H9 (cell line): ENCODE measurements around the gene LRRK1. TPM values are rescaled to one million over a fixed set of nuclear protein-coding genes. Genes with fewer than 3 reads are reported as not detected.
A peak's percentile ranks its signal among the peaks of the same experiment; 100 is the strongest.

Experiments
- DNase-seq: peaks from one replicate; pipeline ENCODE4 v3.0.0-alpha.2; 2017
- H2AFZ ChIP-seq: one replicate; pipeline ENCODE4 v1.6.1; 2013; ENCODE audit warnings: mild to moderate bottlenecking, low read length, control low read depth, moderate library complexity
- H2AK5ac ChIP-seq: 2 replicates; pipeline ENCODE4 v1.6.1; 2013; ENCODE audit warnings: low read length, control low read depth, mixed read lengths; ENCODE audit not compliant: insufficient read length
- H2BK120ac ChIP-seq: one replicate; pipeline ENCODE4 v1.6.1; 2013; ENCODE audit warnings: low read depth, mild to moderate bottlenecking, low read length, control low read depth, inconsistent platforms; ENCODE audit not compliant: poor library complexity, severe bottlenecking
- H2BK12ac ChIP-seq: 2 replicates; pipeline ENCODE4 v1.6.1; 2013; ENCODE audit warnings: low read length, control low read depth, mixed read lengths, low read depth; ENCODE audit not compliant: insufficient read length
- H2BK15ac ChIP-seq: 2 replicates; pipeline ENCODE4 v1.6.1; 2013; ENCODE audit warnings: low read depth, low read length, control low read depth
- H2BK20ac ChIP-seq: one replicate; pipeline ENCODE4 v1.6.1; 2013; ENCODE audit warnings: low read depth, mild to moderate bottlenecking, low read length, control low read depth, inconsistent platforms; ENCODE audit not compliant: poor library complexity, severe bottlenecking
- H2BK5ac ChIP-seq: 2 replicates; pipeline ENCODE4 v1.6.1; 2013; ENCODE audit warnings: low read length, control low read depth, mixed read lengths; ENCODE audit not compliant: insufficient read length
- H3K14ac ChIP-seq: 2 replicates; pipeline ENCODE4 v1.6.1; 2013; ENCODE audit warnings: low read length, control low read depth; ENCODE audit not compliant: insufficient read depth
- H3K18ac ChIP-seq: 2 replicates; pipeline ENCODE4 v1.6.1; 2013; ENCODE audit warnings: low read depth, mild to moderate bottlenecking, mixed read lengths, low read length, control low read depth; ENCODE audit not compliant: insufficient read length
- H3K23ac ChIP-seq: 2 replicates; pipeline ENCODE4 v1.6.1; 2013; ENCODE audit warnings: low read length, control low read depth, mixed read lengths, low read depth; ENCODE audit not compliant: insufficient read length
- H3K23me2 ChIP-seq: 2 replicates; pipeline ENCODE4 v1.6.1; 2013; ENCODE audit warnings: low read depth, mild to moderate bottlenecking, mixed read lengths, low read length, control low read depth; ENCODE audit not compliant: insufficient read length, poor library complexity, severe bottlenecking
- H3K27ac ChIP-seq: 2 replicates; pipeline ENCODE4 v1.5.1; 2013; ENCODE audit warnings: low read length, control low read depth, mixed read lengths, low read depth; ENCODE audit not compliant: insufficient read length
- H3K27me3 ChIP-seq: 2 replicates; pipeline ENCODE4 v1.6.1; 2013; ENCODE audit warnings: low read length, control low read depth, inconsistent platforms; ENCODE audit not compliant: insufficient read depth
- H3K4ac ChIP-seq: 2 replicates; pipeline ENCODE4 v1.6.1; 2013; ENCODE audit warnings: low read depth, mild to moderate bottlenecking, control low read depth, inconsistent platforms, low read length, moderate library complexity
- H3K4me1 ChIP-seq: 2 replicates; pipeline ENCODE4 v1.6.1; 2013; ENCODE audit warnings: low read length, control low read depth, inconsistent platforms; ENCODE audit not compliant: insufficient read depth
- H3K4me2 ChIP-seq: 2 replicates; pipeline ENCODE4 v1.6.1; 2013; ENCODE audit warnings: low read length, control low read depth, mixed read lengths; ENCODE audit not compliant: insufficient read length, insufficient read depth
- H3K56ac ChIP-seq: 2 replicates; pipeline ENCODE4 v1.6.1; 2013; ENCODE audit warnings: low read depth, mild to moderate bottlenecking, mixed read lengths, low read length, control low read depth; ENCODE audit not compliant: insufficient read length
- H3K79me1 ChIP-seq: 2 replicates; pipeline ENCODE4 v1.6.1; 2013; ENCODE audit warnings: low read depth, mild to moderate bottlenecking, moderate library complexity, low read length, control low read depth, inconsistent platforms; ENCODE audit not compliant: insufficient read depth, poor library complexity, severe bottlenecking
- H3K79me2 ChIP-seq: 2 replicates; pipeline ENCODE4 v1.6.1; 2013; ENCODE audit warnings: low read length, control low read depth, inconsistent platforms; ENCODE audit not compliant: insufficient read depth
- H3K9ac ChIP-seq: 2 replicates; pipeline ENCODE4 v1.6.1; 2013; ENCODE audit warnings: low read length, control low read depth, mixed read lengths; ENCODE audit not compliant: insufficient read length; ENCODE audit errors: extremely low read depth
- H3K9me3 ChIP-seq: one replicate; pipeline ENCODE4 v1.6.1; 2013; ENCODE audit warnings: low read depth, low read length, inconsistent platforms; ENCODE audit not compliant: control insufficient read depth
- H3T11ph ChIP-seq: one replicate; pipeline ENCODE4 v1.6.1; 2013; ENCODE audit warnings: mild to moderate bottlenecking, low read length, control low read depth, inconsistent platforms
- H4K20me1 ChIP-seq: one replicate; pipeline ENCODE4 v1.6.1; 2013; ENCODE audit not compliant: control insufficient read depth, insufficient read length, insufficient read depth
- H4K5ac ChIP-seq: 2 replicates; pipeline ENCODE4 v1.6.1; 2013; ENCODE audit warnings: low read depth, mild to moderate bottlenecking, mixed read lengths, low read length, control low read depth; ENCODE audit not compliant: insufficient read length
- H4K8ac ChIP-seq: replicated peaks from 2 replicates; pipeline ENCODE4 v1.6.1; 2013; ENCODE audit warnings: low read length, control low read depth, mixed read lengths, low read depth; ENCODE audit not compliant: insufficient read length
- H4K91ac ChIP-seq: 2 replicates; pipeline ENCODE4 v1.6.1; 2013; ENCODE audit warnings: low read depth, mild to moderate bottlenecking, moderate library complexity, mixed read lengths, low read length, control low read depth; ENCODE audit not compliant: insufficient read length
- H3K27ac Mint-ChIP-seq, 3 experiments: 2 replicates in 2 of 3; 3 replicates in 1 of 3; pipeline ENCODE4 v1.8.0; 2020 to 2021; ENCODE audit warnings: mixed read lengths in 3 of 3, mild to moderate bottlenecking in 1 of 3, moderate library complexity in 1 of 3
- H3K27me3 Mint-ChIP-seq: 2 replicates; pipeline ENCODE4 v1.8.0; 2021; ENCODE audit warnings: low read depth, mild to moderate bottlenecking, moderate library complexity, mixed read lengths
- H3K36me3 Mint-ChIP-seq, 3 experiments: 2 replicates in 2 of 3; 3 replicates in 1 of 3; pipeline ENCODE4 v1.8.0; 2020 to 2021; ENCODE audit warnings: low read depth in 3 of 3, mixed read lengths in 3 of 3; ENCODE audit not compliant: insufficient read depth in 1 of 3
- H3K4me1 Mint-ChIP-seq, 2 experiments: 2 replicates each; pipeline ENCODE4 v1.8.0; 2020; ENCODE audit warnings: mixed read lengths in 2 of 2
- H3K4me3 Mint-ChIP-seq, 2 experiments: 2 replicates in 1 of 2; 3 replicates in 1 of 2; pipeline ENCODE4 v1.8.0; 2020 to 2021; ENCODE audit warnings: mild to moderate bottlenecking in 2 of 2, mixed read lengths in 2 of 2, moderate library complexity in 1 of 2
- H3K9me3 Mint-ChIP-seq, 2 experiments: 2 replicates in 1 of 2; 3 replicates in 1 of 2; pipeline ENCODE4 v1.8.0; 2020; ENCODE audit warnings: mild to moderate bottlenecking in 2 of 2, mixed read lengths in 2 of 2, moderate library complexity in 1 of 2
- CTCF ChIP-seq: fragments of 200-600 bp; sonication (generic); conservative IDR thresholded peaks from 3 replicates; pipeline ENCODE4 v1.8.0; 2021; ENCODE audit warnings: antibody characterized with exemption, mild to moderate bottlenecking
- WGBS: extraction: QIAGEN DNeasy Blood & Tissue Kit; methylation state at CpG from one replicate; pipeline ENCODE4 v1.1.7; 2013; ENCODE audit warnings: missing lambda C conversion rate, low lambda C conversion rate, mixed read lengths; ENCODE audit not compliant: insufficient read length; ENCODE audit errors: extremely low coverage; 5-methylcytosine and 5-hydroxymethylcytosine counted together
- total RNA-seq: library from RNA; stranded (reverse); gene quantifications from 2 replicates; pipeline ENCODE4 v1.2.1, GENCODE V29; 2021

The LRRK1 gene
- total RNA-seq, 1 experiment from 2014 or later: 4.0 TPM

DNA sequence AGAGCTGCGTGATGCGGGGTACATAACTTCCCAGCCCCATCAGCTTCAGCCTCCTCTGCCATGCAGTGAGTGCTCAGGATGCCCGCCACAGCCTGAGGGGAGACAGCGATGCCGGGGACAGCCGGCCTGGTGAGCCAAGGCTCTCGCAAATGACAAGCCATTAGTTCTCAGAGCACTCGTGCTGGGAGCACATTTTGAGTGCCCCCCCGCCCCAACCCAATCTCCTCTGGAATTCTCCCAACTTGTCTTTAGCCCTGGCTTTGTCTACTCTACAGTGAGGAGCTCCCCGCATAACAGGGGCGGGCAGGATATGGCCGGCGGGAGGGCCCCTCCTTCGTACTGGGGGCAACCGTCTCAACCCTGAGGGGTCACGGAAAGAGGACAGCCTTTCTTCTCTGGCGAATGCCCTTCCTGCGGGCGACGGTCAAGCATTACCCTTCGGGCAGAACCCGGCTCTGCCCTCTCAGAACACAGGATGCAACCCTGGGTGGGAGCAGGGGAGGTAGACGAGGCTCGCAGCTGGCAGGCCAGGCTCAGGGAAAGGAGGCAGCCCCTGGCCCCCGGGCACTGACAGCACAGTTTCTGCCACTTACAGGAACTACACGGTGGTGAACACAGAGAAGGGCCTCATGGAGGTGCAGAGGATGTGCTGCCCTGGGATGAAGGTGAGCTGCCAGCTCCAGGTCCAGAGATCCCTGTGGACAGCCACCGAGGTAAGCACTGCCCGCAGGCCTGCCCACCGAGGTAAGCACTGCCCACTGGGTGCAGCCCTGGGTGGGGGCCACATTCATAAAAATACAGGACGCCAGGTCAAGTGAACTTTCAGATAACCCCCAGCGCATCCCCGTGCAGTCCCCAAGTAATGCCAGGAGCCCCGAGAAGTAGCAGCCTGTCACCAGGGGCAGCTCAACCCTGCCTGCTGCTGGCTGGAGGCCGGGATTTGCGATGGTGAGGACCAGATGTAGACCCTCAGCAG is 141.7 kb downstream of the LRRK1 start:
- Histone ChIP-seq H3K4me2 (no peak overlapping the region), H3K14ac (no peak overlapping the region; the same call in 1 of the 2 replicates), H2AK5ac (no peak overlapping the region), H4K91ac (no peak overlapping the region), H4K8ac (no peak overlapping the region), H3K79me1 (no peaks in the 10 kb centered on the region), H3K9ac (no peak overlapping the region), H3K23me2 (no peaks in the 10 kb centered on the region), H4K20me1 (no peaks in the 10 kb centered on the region), H2BK120ac (no peak overlapping the region), H3K27me3 (no peaks in the 10 kb centered on the region), H3K9me3 (no peaks in the 10 kb centered on the region), H2BK12ac (no peak overlapping the region), H2AFZ (no peak overlapping the region), H3K23ac (no peak overlapping the region), H3K56ac (no peak overlapping the region), H4K5ac (no peak overlapping the region), H3K18ac (no peak overlapping the region), H3T11ph (no peak overlapping the region), H3K27ac (no peak overlapping the region), H2BK15ac (no peak overlapping the region), H3K79me2 (no peaks in the 10 kb centered on the region), H2BK5ac (no peak overlapping the region), H2BK20ac (no peak overlapping the region), H3K4ac (no peak overlapping the region), H3K4me1 (peaks cover 6% of the 10 kb centered on the region; the same call in 1 of the 2 replicates)
- no peak for TF ChIP-seq CTCF
- peak overlapping the region in 2 of 3 experiments; percentile 18 to 68; a peak in 1 of 7 replicates for H3K27ac Mint-ChIP-seq
- DNase-seq: peak; percentile 32
- no peak overlapping the region for H3K4me3 Mint-ChIP-seq
- H3K4me1 Mint-ChIP-seq: peaks cover 37 to 53% of the 10 kb centered on the region in 2 experiments
- peaks cover 15% of the 10 kb centered on the region for H3K27me3 Mint-ChIP-seq
- peaks cover 14 to 19% of the 10 kb centered on the region in 2 experiments for H3K9me3 Mint-ChIP-seq
- WGBS: no CpG with 5 or more reads among the region's 35 CpGs
- H3K36me3 Mint-ChIP-seq: peaks cover 14 to 18% (median 15%) of the 10 kb centered on the region in 3 experiments
